ENCODE measurements around the gene ACY1. TPM values are rescaled to one million over a fixed set of nuclear protein-coding genes. Genes with fewer than 3 reads are reported as not detected.

The ACY1 gene
- total and polyA plus RNA-seq, 2 of the 13 experiments (the other 11 are each of a cell fraction or from before 2014, with no cell fraction given) = 113 to 162 TPM

GRCh38 chr3:51950899-51951298 is 32.4 kb upstream of the ACY1 start (continued):
- no peak for TF ChIP-seq KDM4B (CRISPR knock-in tag; IDR thresholded peaks at IDR 0.05)
- 0 out of 2 replicates have a peak, but pooled peaks have one; percentile 13 for TF ChIP-seq GATAD2A (CRISPR knock-in tag; IDR thresholded peaks at IDR 0.05)
- no peak for TF ChIP-seq ZNF512 (CRISPR knock-in tag; IDR thresholded peaks at IDR 0.05)
- no peak for TF ChIP-seq BATF2 (CRISPR knock-in tag; IDR thresholded peaks at IDR 0.05)
- peak; percentile 60 for TF ChIP-seq CEBPB (IDR thresholded peaks at IDR 0.05; ENCODE audit: borderline replicate concordance, low read depth, low read length)
- TF ChIP-seq, protein P1, sequence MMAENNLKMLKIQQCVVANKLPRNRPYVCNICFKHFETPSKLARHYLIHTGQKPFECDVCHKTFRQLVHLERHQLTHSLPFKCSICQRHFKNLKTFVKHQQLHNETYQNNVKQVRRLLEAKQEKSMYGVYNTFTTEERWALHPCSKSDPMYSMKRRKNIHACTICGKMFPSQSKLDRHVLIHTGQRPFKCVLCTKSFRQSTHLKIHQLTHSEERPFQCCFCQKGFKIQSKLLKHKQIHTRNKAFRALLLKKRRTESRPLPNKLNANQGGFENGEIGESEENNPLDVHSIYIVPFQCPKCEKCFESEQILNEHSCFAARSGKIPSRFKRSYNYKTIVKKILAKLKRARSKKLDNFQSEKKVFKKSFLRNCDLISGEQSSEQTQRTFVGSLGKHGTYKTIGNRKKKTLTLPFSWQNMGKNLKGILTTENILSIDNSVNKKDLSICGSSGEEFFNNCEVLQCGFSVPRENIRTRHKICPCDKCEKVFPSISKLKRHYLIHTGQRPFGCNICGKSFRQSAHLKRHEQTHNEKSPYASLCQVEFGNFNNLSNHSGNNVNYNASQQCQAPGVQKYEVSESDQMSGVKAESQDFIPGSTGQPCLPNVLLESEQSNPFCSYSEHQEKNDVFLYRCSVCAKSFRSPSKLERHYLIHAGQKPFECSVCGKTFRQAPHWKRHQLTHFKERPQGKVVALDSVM (CRISPR knock-in tag; IDR thresholded peaks at IDR 0.05) = peak; percentile 84
- no peak for TF ChIP-seq IRF1 (CRISPR knock-in tag; IDR thresholded peaks at IDR 0.05; ENCODE audit: low read depth)
- no peak for TF ChIP-seq ZNF883 (CRISPR knock-in tag; IDR thresholded peaks at IDR 0.05; ENCODE audit: not compliant biosample characterization)
- TF ChIP-seq, protein P2, sequence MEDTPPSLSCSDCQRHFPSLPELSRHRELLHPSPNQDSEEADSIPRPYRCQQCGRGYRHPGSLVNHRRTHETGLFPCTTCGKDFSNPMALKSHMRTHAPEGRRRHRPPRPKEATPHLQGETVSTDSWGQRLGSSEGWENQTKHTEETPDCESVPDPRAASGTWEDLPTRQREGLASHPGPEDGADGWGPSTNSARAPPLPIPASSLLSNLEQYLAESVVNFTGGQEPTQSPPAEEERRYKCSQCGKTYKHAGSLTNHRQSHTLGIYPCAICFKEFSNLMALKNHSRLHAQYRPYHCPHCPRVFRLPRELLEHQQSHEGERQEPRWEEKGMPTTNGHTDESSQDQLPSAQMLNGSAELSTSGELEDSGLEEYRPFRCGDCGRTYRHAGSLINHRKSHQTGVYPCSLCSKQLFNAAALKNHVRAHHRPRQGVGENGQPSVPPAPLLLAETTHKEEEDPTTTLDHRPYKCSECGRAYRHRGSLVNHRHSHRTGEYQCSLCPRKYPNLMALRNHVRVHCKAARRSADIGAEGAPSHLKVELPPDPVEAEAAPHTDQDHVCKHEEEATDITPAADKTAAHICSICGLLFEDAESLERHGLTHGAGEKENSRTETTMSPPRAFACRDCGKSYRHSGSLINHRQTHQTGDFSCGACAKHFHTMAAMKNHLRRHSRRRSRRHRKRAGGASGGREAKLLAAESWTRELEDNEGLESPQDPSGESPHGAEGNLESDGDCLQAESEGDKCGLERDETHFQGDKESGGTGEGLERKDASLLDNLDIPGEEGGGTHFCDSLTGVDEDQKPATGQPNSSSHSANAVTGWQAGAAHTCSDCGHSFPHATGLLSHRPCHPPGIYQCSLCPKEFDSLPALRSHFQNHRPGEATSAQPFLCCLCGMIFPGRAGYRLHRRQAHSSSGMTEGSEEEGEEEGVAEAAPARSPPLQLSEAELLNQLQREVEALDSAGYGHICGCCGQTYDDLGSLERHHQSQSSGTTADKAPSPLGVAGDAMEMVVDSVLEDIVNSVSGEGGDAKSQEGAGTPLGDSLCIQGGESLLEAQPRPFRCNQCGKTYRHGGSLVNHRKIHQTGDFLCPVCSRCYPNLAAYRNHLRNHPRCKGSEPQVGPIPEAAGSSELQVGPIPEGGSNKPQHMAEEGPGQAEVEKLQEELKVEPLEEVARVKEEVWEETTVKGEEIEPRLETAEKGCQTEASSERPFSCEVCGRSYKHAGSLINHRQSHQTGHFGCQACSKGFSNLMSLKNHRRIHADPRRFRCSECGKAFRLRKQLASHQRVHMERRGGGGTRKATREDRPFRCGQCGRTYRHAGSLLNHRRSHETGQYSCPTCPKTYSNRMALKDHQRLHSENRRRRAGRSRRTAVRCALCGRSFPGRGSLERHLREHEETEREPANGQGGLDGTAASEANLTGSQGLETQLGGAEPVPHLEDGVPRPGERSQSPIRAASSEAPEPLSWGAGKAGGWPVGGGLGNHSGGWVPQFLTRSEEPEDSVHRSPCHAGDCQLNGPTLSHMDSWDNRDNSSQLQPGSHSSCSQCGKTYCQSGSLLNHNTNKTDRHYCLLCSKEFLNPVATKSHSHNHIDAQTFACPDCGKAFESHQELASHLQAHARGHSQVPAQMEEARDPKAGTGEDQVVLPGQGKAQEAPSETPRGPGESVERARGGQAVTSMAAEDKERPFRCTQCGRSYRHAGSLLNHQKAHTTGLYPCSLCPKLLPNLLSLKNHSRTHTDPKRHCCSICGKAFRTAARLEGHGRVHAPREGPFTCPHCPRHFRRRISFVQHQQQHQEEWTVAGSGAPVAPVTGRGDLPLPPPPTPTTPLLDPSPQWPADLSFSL (CRISPR knock-in tag; IDR thresholded peaks at IDR 0.05) = no peak
- TF ChIP-seq TEAD3 (CRISPR knock-in tag; optimal IDR thresholded peaks at IDR 0.05; ENCODE audit: borderline replicate concordance) = peak; percentile 89
- TF ChIP-seq PHF21A (CRISPR knock-in tag; IDR thresholded peaks at IDR 0.05) = 0 out of 2 replicates have a peak, but pooled peaks have one; percentile 30
- TF ChIP-seq TOE1 (CRISPR knock-in tag; IDR thresholded peaks at IDR 0.05) = no peak
- no peak for TF ChIP-seq ZNF136 (CRISPR knock-in tag; IDR thresholded peaks at IDR 0.05; ENCODE audit: low read depth)
- TF ChIP-seq, protein P3, sequence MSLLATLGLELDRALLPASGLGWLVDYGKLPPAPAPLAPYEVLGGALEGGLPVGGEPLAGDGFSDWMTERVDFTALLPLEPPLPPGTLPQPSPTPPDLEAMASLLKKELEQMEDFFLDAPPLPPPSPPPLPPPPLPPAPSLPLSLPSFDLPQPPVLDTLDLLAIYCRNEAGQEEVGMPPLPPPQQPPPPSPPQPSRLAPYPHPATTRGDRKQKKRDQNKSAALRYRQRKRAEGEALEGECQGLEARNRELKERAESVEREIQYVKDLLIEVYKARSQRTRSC (CRISPR knock-in tag; IDR thresholded peaks at IDR 0.05; ENCODE audit: low read depth) = no peak
- TF ChIP-seq NRL (CRISPR knock-in tag; IDR thresholded peaks at IDR 0.05; ENCODE audit: borderline replicate concordance) = no peak
- TF ChIP-seq ESRRA (CRISPR knock-in tag; IDR thresholded peaks at IDR 0.05; ENCODE audit: low read depth) = peak; percentile 51; the same call in 1 of the 2 replicates
- TF ChIP-seq CEBPG (CRISPR knock-in tag; IDR thresholded peaks at IDR 0.05) = peak; percentile 67
- no peak for TF ChIP-seq ZFP41 (CRISPR knock-in tag; IDR thresholded peaks at IDR 0.05; ENCODE audit: borderline replicate concordance)

Data from HepG2 (cell line).